Stimulated activated CD8-positive, alpha-beta memory T cell treated with anti-CD3 and anti-CD28 coated beads, Interleukin-15, amount 100 ng/mL, for 24 hours (primary cell): ENCODE measurements around the gene ATG9A.
A peak's percentile ranks its signal among the peaks of the same experiment; 100 is the strongest.

Experiments used
- DNase-seq: peaks from one replicate; pipeline ENCODE4 v3.0.0-alpha.2; 2020; ENCODE audit warnings: low read depth

Gene ATG9A

DNA sequence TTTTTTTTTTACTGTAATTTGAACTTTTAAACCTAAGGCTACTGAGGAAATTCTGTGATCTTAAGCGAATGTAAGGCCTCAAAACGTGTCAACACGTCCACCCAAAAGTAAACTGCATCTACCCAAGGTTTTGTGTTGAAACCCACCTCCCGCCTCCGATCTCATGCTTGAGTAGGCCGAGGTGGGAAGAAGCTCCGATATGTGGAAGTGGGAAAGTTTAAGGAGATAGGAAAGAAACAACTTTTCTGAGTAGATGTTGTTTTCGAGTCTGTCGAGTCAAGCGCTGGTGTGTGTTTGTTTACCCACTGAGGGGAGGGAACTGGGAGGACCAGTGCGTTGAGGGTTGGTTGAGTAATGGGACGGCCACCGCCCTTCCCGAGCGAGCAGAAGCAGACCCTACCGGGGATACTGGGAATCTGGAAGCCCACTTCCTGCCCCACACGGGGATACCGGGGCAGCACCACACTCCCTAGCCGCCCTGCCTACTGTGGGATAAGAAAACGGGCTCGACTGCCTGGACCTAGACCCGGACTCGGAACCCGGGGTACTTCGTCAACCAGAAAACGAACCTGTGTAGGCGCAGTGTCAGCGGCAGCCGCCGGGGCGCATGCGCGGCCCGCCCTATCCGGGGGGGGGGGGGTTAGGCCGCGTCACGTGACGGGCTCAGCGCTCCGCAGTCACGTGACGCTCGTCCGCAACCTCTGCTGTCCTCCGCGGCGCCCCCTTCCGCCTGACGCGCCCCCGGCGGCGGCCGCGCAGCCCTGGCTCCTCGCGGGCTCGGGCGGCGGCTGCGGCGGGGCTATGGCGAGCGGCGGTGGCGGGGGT, 51.7 kb downstream of the ATG9A start, which contains the start of gene RETREG2:
Gene RETREG2 (plus strand): TSS at position 724 of the 825 bp plus-strand sequence. CDS start 78 bp downstream, at position 802.
- peak; percentile 59 for DNase-seq

DNA sequence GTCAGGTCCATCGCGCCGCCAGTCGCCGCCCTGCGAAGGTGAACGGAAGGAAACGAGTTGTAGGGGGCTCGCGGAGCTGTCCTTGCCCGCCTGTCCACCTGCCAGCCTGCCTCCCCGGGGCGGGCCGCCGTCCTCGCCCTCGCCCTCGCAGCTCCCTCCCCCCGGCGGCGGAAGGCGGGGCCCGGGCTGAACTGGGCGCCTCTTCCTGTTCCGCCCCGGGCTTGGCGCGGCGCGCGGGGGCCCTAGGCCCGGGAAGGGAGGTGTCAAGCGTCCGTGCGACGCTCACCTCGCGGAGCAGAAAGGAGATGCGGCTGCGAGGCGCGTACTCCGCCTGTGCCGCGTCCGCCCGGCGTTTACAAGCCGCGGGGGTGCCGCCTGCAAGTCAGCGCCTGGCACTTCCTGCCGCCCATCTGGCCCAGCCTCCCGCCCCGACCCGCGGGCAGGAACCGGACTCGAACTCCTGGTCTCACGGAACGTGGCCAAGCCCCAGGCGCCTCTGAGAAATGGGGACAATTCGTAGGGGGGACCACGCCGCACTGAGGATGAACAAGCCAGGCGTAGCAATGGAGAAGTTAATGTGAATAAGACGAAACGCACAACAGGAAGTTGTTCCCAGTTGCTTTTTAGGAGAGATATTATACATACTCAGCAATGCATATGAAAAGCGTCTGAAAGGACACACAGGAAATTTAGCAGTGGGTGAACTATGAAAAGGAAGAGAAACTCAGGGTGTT, 52.5 kb downstream of the ATG9A start, which contains the start of gene CNPPD1:
Gene CNPPD1 (minus strand): TSS at position 108 of the 734 bp plus-strand sequence. CDS start 97 bp downstream, at position 11.
- DNase-seq, result peak; percentile 64

DNA sequence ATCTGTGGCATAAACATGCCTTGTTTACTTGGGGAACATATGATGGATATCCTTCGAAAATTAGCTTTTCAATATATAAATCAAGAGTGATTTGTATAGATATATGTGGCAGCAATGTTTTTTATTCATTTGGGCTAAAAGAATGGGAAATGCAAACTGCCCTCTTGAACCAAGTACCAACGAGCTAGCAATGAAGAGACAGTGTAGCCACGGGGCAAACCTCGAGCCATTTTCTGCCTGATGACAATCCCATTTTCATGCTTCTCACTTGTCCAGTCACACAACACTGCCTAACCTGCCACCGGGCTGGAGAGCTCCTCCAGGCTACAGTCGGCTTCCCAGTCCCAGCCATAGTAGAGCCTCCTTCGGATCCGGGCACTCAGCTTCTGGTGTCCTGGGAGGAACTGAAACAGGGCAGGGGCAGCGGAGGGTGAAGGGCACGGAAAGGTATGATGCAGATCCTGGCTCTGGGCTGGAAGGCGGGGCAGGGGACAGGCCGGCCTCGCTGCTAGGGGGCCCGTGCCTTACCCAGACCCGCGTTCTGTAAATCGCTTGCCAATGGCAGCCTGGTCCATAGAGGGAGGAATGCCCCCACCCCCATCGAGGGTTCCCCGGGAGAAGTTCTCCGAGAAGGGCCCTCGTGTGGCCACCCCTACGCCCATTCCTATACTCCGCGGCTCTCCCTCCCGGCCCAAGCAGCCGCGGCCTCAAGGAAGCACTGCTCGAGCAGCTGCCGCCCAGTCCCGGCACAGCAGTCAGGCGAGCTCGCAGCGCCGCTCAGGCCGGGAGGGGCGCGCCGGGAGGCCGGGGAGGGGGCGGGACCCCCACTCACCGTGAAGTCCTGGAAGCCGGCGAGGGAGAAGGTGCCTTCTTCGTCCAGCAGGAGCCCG, 53.3 kb downstream of the ATG9A start:
- no peak for DNase-seq

DNA sequence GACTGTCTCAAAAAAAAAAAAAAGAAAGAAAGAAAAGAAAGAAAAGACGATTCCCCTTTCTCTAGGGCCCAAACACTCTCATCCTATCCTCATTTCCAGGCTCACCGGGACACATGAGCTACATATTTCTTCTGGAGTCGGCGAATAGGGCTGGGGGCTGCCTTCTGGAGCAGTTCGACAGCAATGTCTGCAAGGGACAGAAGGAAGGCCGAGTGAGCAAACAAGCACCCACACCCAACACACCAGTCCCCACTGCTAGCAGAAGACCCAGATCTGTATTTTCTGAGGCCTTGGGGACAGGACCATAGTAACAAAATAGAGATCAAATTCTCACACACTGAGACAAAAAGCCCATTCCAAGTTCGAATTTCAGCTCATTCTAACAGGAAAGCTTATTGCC, 54.0 kb downstream of the ATG9A start:
- no peak for DNase-seq

DNA sequence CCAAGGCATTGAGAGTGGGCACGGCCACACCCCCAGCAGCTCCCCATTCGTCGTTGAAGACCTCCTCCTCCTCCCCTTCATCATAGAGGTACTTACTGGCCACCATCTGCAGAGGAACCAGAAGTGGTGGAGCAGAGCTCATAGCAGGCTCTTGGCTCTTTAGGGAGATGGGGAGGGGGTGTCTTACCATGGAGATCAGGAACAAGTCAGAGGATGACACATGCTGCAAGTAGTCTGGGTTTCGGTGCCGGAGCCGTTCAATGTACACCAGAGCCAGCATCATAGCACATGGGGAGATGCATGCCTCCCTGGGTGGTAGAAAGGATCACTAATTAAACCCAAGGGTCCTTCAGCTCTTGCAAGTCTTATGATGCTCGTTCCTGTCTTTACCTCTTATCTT, 54.6 kb downstream of the ATG9A start:
- no peak for DNase-seq

DNA sequence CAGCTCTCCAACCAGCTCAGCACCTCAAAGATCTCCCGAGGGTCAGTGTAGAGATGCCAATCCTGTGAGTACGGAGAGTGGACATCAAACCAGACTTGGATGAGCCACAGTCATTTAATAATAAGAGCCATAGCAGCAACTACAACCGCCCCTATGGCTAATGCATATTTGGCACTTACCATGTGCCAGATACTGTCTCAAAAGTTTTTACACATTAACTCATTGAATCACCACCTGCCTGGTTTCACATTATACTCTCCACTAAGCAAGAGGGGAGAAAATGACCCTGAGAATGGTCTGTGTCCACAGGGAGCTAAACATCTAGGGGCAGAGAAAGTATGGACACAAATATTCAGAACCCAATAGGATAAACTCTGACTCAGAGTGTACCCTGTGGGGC, 55.3 kb downstream of the ATG9A start:
- no peak for DNase-seq

DNA sequence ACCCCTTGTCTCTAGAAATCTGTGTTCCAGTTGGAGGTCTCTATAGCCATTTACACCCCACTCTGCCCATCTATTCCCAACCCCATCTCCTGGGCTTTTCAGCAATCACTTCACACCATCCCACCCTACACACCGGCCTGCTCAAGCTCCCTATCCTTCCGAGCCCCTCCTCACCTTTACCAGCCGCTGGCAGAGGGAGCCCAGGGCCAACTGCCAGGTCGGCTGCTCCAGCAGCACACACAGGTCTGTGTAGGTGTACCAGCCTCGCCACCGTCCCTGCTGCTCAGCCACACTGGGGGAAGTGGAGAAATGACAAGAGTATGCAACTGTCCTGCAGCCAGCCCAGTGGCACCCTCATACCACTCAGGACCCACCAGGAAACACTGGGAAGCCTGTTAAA, 56.3 kb downstream of the ATG9A start:
- no peak for DNase-seq

DNA sequence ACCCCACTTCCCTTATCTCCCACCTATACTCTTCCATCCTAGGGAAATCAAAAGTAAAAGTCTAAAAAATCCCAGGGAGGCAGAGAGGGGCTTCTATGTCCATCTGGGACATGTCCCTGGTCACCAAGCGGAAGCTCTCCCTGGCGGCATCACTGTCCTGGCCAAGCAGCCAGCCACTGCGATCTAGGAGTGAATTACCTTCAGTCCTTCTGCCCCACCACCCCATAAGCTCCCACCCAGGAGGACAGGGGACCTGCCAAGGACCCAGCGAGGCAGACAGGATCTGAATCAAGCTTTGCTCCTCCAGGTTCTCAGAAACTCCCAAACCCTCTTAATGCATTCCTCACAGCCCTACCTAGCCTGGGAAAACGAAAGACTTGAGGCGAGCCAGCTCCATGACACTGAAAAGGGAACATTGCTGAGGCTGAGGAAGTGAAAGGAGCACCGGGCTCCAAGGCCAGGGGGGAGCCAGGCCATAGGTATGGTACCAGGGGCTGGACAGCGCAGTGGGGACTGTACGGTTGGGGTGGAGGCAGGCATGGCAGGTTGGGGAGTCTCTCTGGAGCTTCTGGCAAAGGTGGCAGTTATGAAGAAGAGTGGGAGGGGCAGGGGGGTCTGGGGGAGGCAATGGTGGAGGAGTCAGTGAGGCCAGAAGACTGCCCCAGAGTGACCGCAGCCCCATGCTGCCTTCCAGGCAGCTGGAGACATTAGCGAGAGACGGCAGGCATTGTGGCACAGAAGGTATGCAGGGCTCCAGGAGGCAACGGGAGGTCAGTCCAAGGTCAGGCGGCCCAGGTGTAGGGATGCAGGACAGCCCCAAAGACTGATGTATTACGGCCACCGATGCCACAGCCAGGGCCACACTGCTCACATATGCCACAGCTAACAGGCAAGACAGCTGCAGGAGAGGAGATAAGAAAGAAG, 56.9 kb downstream of the ATG9A start:
- DNase-seq, result no peak

DNA sequence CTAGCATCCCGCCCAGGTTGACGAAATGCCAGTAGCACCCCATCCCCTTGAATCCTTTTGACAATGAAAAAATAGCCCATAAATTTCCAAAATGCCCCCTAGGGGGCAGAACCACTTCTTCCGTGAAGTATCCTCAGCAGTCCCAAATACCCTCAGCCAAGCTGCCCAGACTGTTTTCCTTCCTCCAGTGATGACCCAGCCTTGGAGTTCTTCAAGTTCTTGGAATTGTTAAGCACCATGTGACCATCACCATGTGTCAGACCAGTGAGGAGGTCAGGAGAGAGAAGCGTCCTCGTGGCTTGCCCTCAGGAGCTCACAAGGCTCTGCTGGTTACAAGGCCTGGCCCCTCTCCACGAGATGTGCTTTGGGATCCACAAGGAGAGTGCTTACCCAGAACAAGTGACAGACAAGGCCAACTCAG, 58.2 kb downstream of the ATG9A start:
- no peak for DNase-seq

DNA sequence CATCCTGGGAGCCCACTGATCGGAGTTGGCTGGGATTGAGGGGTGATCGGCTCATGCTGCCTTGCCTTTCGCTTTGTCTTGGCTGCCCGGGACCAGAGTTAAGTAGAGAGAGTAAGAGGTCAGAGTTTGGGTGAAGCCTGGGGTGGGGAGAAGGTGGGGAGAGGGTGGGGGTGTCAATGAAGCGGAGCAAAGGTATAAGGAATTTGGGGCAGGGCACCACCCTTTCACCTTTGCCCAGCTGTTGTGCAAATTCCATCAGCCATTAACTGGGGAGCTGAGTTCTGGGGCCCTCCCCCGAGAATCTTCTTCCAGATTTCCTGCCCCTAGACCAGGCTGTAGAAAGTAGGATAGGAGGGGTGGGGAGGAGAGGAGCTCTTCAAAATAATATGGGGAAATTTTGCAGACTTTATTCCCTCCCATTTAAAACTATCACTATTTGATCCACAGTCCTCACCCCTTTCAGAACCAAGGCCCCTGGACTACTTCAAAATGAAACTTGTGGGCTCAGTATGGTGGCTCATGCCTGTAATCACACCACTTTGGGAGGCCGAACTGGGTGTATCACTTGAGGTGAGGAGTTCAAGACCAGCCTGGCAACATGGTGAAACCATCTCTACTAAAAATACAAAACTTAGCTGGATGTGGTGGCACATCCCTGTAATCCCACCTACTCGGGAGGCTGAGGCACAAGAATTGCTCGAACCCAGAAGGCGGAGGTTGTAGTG, 59.3 kb downstream of the ATG9A start, which contains the start of gene SLC23A3:
Gene SLC23A3 (minus strand): TSS at position 100 of the 725 bp plus-strand sequence. CDS start 45 bp downstream, at position 55.
- no peak for DNase-seq
